ENCODE data around the gene TBC1D24.
A peak's percentile ranks its signal among the peaks of the same experiment; 100 is the strongest.

TBC1D24 gene

DNA sequence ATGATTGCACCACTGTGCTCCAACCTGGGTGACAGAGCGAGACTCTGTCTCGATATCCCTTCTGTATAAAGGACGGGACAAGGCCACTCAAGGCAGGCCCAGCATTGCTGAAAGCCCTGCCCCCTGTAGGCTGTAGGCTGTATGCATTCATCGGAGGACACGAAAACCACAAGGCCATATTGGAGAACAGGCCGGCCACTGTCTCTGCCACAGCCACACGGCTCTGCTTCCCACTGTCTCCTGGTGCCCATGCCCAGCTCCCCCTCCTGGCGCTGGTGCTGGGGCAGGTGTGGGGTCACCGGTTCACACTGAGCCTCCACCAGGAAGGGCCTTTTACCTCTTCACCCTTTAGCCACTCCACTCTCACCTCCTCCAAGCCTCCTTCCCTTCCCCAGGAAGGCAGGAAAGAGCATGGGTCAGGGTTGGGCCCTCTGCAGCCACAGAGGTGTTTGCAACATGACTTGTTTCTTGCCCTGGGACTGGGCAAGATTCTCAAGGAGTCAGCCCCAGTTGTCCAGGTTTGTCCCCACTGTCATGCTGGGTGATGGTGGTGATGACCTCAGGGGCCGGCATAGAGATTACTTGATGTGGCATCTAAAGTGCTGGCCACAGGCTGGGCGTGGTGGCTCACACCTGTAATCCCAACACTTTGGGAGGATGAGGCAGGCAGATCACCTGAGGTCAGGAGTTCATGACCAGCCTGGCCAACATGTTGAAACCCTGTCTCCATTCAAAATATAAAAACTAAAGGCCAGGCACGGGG is 9.1 kb upstream of the TBC1D24 start:
- TF ChIP-seq, protein P1, sequence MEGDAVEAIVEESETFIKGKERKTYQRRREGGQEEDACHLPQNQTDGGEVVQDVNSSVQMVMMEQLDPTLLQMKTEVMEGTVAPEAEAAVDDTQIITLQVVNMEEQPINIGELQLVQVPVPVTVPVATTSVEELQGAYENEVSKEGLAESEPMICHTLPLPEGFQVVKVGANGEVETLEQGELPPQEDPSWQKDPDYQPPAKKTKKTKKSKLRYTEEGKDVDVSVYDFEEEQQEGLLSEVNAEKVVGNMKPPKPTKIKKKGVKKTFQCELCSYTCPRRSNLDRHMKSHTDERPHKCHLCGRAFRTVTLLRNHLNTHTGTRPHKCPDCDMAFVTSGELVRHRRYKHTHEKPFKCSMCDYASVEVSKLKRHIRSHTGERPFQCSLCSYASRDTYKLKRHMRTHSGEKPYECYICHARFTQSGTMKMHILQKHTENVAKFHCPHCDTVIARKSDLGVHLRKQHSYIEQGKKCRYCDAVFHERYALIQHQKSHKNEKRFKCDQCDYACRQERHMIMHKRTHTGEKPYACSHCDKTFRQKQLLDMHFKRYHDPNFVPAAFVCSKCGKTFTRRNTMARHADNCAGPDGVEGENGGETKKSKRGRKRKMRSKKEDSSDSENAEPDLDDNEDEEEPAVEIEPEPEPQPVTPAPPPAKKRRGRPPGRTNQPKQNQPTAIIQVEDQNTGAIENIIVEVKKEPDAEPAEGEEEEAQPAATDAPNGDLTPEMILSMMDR (IDR thresholded peaks at IDR 0.05), result peak; percentile 58
- TF ChIP-seq ZFX (IDR thresholded peaks at IDR 0.05; ENCODE audit: borderline replicate concordance), result no peak

DNA sequence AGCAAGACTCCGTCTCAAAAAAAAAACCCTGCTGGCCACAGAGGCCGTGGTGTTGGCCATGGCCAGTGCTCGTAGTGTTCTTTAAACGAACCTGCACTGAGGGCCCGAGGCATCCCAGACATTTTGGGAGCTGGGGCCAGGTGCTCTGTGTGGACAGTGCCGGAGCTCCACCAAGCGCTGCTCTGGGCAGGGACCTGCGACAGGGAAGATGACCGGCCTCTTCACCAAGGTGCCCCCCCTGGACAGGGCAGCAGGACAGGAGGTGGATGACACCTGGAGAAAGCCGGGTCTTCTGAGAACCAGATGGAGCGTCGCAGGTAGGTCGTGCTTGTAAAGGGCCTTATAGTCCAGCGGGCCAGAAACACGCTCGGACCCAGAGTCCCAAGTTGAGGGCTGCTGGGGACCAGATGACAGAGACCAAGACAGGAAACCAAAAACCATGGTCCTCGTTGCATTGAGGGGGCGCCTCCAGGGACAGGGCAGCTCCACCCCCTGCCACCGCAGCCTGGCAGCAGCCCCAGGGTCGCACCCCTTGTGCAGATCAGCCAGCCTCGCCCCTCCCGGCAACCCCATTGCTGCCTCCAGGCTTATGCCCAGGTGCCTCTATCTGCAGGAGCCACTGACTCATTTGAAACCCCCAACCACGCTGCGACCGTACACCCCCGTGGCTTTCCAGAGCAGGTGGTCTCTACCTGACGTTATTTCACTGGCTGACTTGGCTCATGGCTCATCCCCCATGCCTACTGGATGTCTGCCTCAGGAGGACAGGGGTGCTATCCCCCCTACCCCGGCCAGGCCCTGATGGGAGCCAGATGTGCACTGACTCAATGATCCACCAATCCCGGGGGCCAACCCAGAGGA is 8.0 kb upstream of the TBC1D24 start:
- H3K27ac ChIP-seq, result peak overlapping the region; percentile 95
- TF ChIP-seq, protein P1 (IDR thresholded peaks at IDR 0.05), result no peak
- TF ChIP-seq ZFX (IDR thresholded peaks at IDR 0.05; ENCODE audit: borderline replicate concordance), result no peak

More for the DNA sequence above, 9.1 kb upstream of the TBC1D24 start:
- H3K27ac ChIP-seq, result peak overlapping the region; percentile 95

GRCh38 chr16:2467528-2468232 is 7.2 kb upstream of the TBC1D24 start:
- TF ChIP-seq ZFX (IDR thresholded peaks at IDR 0.05; ENCODE audit: borderline replicate concordance), result no peak
- TF ChIP-seq, protein P1 (IDR thresholded peaks at IDR 0.05), result no peak
- peak overlapping the region; percentile 95 for H3K27ac ChIP-seq

GRCh38 chr16:2468233-2468724 is 6.6 kb upstream of the TBC1D24 start:
- peak overlapping the region; percentile 95 for H3K27ac ChIP-seq
- TF ChIP-seq, protein P1 (IDR thresholded peaks at IDR 0.05), result no peak
- TF ChIP-seq ZFX (IDR thresholded peaks at IDR 0.05; ENCODE audit: borderline replicate concordance), result no peak

DNA sequence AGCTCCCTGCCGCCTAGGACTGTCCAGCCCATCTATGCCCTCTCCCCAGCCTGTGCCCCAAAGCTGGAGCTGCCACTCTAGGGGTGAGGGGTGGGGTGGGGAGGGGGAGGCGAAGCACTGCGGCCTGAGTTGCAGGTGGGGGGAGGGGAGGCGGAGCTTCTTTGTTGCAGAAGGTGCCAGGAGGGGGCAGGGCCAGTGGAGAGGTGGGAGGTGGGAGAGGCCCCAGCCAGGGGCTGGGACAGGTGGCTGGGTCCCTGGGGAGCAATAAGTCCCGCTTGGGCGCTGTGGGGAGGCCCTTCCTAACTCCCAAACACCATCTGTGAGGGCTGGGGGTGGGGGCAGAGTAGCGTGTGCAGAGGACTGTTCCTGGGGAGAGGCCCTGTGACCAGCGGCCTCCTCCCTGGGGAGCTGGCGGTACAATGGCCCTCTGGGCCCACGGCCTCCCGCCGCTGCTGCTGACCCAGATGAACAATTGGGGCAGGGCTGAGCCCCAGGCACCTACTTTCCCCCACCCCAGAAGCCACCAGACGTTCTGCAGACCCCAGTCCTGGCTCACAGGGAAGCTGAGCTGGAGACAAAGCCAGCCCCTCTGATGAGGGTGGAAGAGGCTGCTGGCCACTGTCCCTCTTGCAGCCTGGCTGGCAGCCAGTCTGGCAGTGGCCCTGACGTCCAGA is 6.1 kb upstream of the TBC1D24 start:
- no peak for TF ChIP-seq ZFX (IDR thresholded peaks at IDR 0.05; ENCODE audit: borderline replicate concordance)
- TF ChIP-seq, protein P1 (IDR thresholded peaks at IDR 0.05), result no peak
- peak overlapping the region; percentile 95 for H3K27ac ChIP-seq

DNA sequence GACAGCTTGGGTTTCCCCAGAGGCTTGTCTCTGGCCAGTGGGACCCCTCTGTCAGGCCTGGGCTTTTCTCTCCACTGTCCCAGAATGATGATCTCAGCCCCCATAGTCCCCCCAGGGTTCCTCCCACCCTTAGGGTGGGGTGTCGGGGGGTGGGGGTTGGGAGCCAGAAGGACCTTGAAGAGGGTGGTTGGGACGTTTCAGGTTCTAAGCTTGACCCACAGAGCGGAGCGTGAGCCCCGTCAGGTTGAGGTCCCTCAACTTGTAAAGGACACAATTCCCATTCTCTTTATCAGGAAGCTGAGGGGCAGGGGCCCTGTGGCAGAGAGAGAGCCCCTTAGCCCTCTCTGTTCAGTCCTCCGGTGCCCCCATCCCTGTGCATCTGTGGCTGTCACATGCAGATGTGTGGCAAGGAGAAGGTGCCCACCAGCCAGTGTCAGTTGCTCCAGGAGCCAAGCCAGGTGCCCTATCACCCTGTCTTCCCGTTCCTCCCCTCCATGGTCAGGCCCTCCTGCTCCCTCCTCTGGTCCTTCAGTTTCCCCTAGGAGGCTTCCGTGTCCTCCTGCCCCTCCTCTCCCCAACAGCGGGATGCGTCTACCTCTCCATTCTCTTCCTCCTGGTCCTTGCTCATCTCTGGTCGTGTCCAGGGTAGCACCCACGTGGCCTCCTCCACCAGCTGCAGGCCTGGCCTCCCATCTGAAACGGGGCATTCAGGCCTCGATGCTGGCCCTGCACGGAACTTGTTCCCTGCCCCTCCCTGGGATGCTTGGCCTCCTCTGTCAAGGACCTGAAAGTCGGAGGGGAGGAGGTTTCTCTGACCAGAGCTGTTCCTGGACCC is 5.3 kb upstream of the TBC1D24 start:
- H3K27ac ChIP-seq, result peak overlapping the region; percentile 95
- TF ChIP-seq, protein P1 (IDR thresholded peaks at IDR 0.05), result no peak
- no peak for TF ChIP-seq ZFX (IDR thresholded peaks at IDR 0.05; ENCODE audit: borderline replicate concordance)

Data from 22Rv1 (cell line).